Muscle layer of duodenum (tissue), 2 donors: ENCODE results near the gene IL17RA.
A peak's percentile ranks its signal among the peaks of the same experiment; 100 is the strongest.
"Not testable (repeated sequence)": the region's sequence is repeated elsewhere in the genome, so short reads cannot be mapped to it uniquely, and the experiment has no call there.

Source experiments
- H3K27ac ChIP-seq: one replicate; pipeline ENCODE4 v1.7.0; 2013; ENCODE audit warnings: mild to moderate bottlenecking, low read length
- H3K27me3 ChIP-seq: one replicate; pipeline ENCODE4 v1.7.0; 2013; ENCODE audit warnings: low read depth, mild to moderate bottlenecking, control low read depth, low read length
- H3K36me3 ChIP-seq, 2 donors: one replicate each; pipeline ENCODE4 v1.7.0; 2013; ENCODE audit warnings: low read length in 2 of 2, control low read depth in 1 of 2, mild to moderate bottlenecking in 1 of 2; ENCODE audit not compliant: insufficient read depth in 2 of 2, control insufficient read depth in 1 of 2
- H3K4me1 ChIP-seq, 2 donors: one replicate each; pipeline ENCODE4 v1.7.0; 2013; ENCODE audit warnings: low read length in 2 of 2, mild to moderate bottlenecking in 2 of 2, control low read depth in 1 of 2, moderate library complexity in 1 of 2; ENCODE audit not compliant: insufficient read depth in 2 of 2, control insufficient read depth in 1 of 2
- H3K4me3 ChIP-seq, 2 donors: one replicate each; pipeline ENCODE4 v1.7.0; 2013; ENCODE audit warnings: low read length in 2 of 2, low read depth in 1 of 2, mild to moderate bottlenecking in 1 of 2
- H3K9me3 ChIP-seq, 2 donors: one replicate each; pipeline ENCODE4 v1.7.0; 2013; ENCODE audit warnings: low read length in 2 of 2, control low read depth in 1 of 2, mild to moderate bottlenecking in 1 of 2; ENCODE audit not compliant: control insufficient read depth in 1 of 2
- donor health status: healthy.

Gene IL17RA

GRCh38 chr22:17084554-17085276 is at the start of gene IL17RA:
TSS of gene IL17RA (plus strand) at chr22:17085000. CDS start at chr22:17085092, 92 bp downstream.
- Histone ChIP-seq H3K27me3 (no peaks in the 10 kb centered on the region), H3K36me3 (no peaks in the 10 kb centered on the region), H3K4me3 (peak within 1 kb of the TSS; percentile 60 to 89), H3K4me1 (peaks cover 5 to 18% of the 10 kb centered on the region in 2 donors), H3K27ac (peak within 1 kb of the TSS; percentile 56), H3K9me3 (no peaks in the 10 kb centered on the region)

GRCh38 chr22:17035246-17035645 is 49.6 kb upstream of the IL17RA start:
- Histone ChIP-seq H3K4me3 (no peak overlapping the region), H3K4me1 (peaks cover 0 to 4% of the 10 kb centered on the region in 2 donors), H3K27ac (no peak overlapping the region), H3K9me3 (no peaks in the 10 kb centered on the region), H3K27me3 (no peaks in the 10 kb centered on the region), H3K36me3 (no peaks in the 10 kb centered on the region)

GRCh38 chr22:17035976-17036841 is 48.6 kb upstream of the IL17RA start:
- H3K4me3 ChIP-seq = peak overlapping the region in 1 of 2 donors; percentile 55
- not testable (repeated sequence) for H3K27ac ChIP-seq, H3K4me1 ChIP-seq, H3K36me3 ChIP-seq, H3K27me3 ChIP-seq, H3K9me3 ChIP-seq

- H3K27me3 ChIP-seq, H3K36me3 ChIP-seq, H3K9me3 ChIP-seq, H3K27ac ChIP-seq, H3K4me1 ChIP-seq: not testable (repeated sequence)
- H3K4me3 ChIP-seq = peak overlapping the region in 1 of 2 donors; percentile 55
Measured at GRCh38 chr22:17036842-17037711, 47.7 kb upstream of the IL17RA start.

- Histone ChIP-seq H3K27me3 (no peaks in the 10 kb centered on the region), H3K9me3 (no peaks in the 10 kb centered on the region), H3K4me3 (no peak overlapping the region), H3K4me1 (no peaks in the 10 kb centered on the region), H3K36me3 (peaks cover 0 to 3% of the 10 kb centered on the region in 2 donors), H3K27ac (no peak overlapping the region)
Measured at GRCh38 chr22:17043521-17043920, 41.3 kb upstream of the IL17RA start.

- Histone ChIP-seq H3K4me1 (no peaks in the 10 kb centered on the region), H3K4me3 (no peak overlapping the region), H3K27me3 (no peaks in the 10 kb centered on the region), H3K9me3 (no peaks in the 10 kb centered on the region), H3K27ac (no peak overlapping the region), H3K36me3 (peaks cover 0 to 3% of the 10 kb centered on the region in 2 donors)
Measured at GRCh38 chr22:17046566-17047348, 38.0 kb upstream of the IL17RA start.

GRCh38 chr22:17047656-17048055 is 37.1 kb upstream of the IL17RA start:
- H3K4me3 ChIP-seq = no peak overlapping the region
- H3K4me1 ChIP-seq = no peaks in the 10 kb centered on the region
- H3K36me3 ChIP-seq = peaks cover 0 to 3% of the 10 kb centered on the region in 2 donors
- no peak overlapping the region for H3K27ac ChIP-seq
- H3K27me3 ChIP-seq = no peaks in the 10 kb centered on the region
- H3K9me3 ChIP-seq = no peaks in the 10 kb centered on the region

GRCh38 chr22:17056058-17056457 is 28.7 kb upstream of the IL17RA start:
- H3K9me3 ChIP-seq = no peaks in the 10 kb centered on the region

GRCh38 chr22:17056807-17057206 is 28.0 kb upstream of the IL17RA start:
- no peaks in the 10 kb centered on the region for H3K36me3 ChIP-seq
- H3K27me3 ChIP-seq = no peaks in the 10 kb centered on the region
- no peak overlapping the region for H3K4me3 ChIP-seq
- no peak overlapping the region for H3K27ac ChIP-seq
- peaks cover 0 to 4% of the 10 kb centered on the region in 2 donors for H3K4me1 ChIP-seq
- H3K9me3 ChIP-seq = no peaks in the 10 kb centered on the region

More at GRCh38 chr22:17056058-17056457, 28.7 kb upstream of the IL17RA start:
- Histone ChIP-seq H3K36me3 (no peaks in the 10 kb centered on the region), H3K27me3 (no peaks in the 10 kb centered on the region), H3K4me1 (peaks cover 0 to 4% of the 10 kb centered on the region in 2 donors), H3K27ac (no peak overlapping the region), H3K4me3 (no peak overlapping the region)

- H3K4me3 ChIP-seq = no peak overlapping the region
- H3K36me3 ChIP-seq = no peaks in the 10 kb centered on the region
- H3K27me3 ChIP-seq = no peaks in the 10 kb centered on the region
- peaks cover 0 to 4% of the 10 kb centered on the region in 2 donors for H3K4me1 ChIP-seq
- H3K9me3 ChIP-seq = no peaks in the 10 kb centered on the region
- H3K27ac ChIP-seq = no peak overlapping the region
Measured at GRCh38 chr22:17057959-17058814, 26.6 kb upstream of the IL17RA start.
